HepG2 (cell line): ENCODE measurements around the gene DCHS2.

Source experiments
- FOXP1 ChIP-seq, 2 experiments: fragments of 450-650 bp in 1 of 2; IDR thresholded peaks; 2 replicates each; pipeline ENCODE4 v1.6.1; 2017 to 2018; ENCODE audit warnings: antibody characterized with exemption in 1 of 2
- GFI1 ChIP-seq: sonication (generic); formaldehyde crosslinking; IDR thresholded peaks from 2 replicates; pipeline ENCODE4 v1.5.0; 2020; ENCODE audit warnings: missing genetic modification reagents, mild to moderate bottlenecking, borderline replicate concordance
- MEIS2 ChIP-seq: sonication (generic); formaldehyde crosslinking; IDR thresholded peaks from 2 replicates; pipeline ENCODE4 v1.9.0; 2021; ENCODE audit warnings: mild to moderate bottlenecking, missing genetic modification reagents
- SP5 ChIP-seq: IDR thresholded peaks from 2 replicates; pipeline ENCODE4 v1.6.1; 2016; ENCODE audit warnings: low read depth, borderline replicate concordance
- TARDBP ChIP-seq: sonication (generic); formaldehyde crosslinking; IDR thresholded peaks from 2 replicates; pipeline ENCODE4 v1.8.0; 2022; ENCODE audit warnings: mild to moderate bottlenecking, missing genetic modification reagents
- ZBTB1 ChIP-seq: sonication (generic); formaldehyde crosslinking; IDR thresholded peaks from 2 replicates; pipeline ENCODE4 v1.4.0; 2020; ENCODE audit warnings: missing genetic modification reagents, borderline replicate concordance
- ZNF24 ChIP-seq: fragments of 450-650 bp; IDR thresholded peaks from 2 replicates; pipeline ENCODE4 v1.6.1; 2017; ENCODE audit warnings: antibody characterized with exemption, mild to moderate bottlenecking
- ZNF549 ChIP-seq: sonication (generic); formaldehyde crosslinking; IDR thresholded peaks from 2 replicates; pipeline ENCODE4 v1.5.0; 2020; ENCODE audit warnings: missing genetic modification reagents
- ZNF713 ChIP-seq: sonication (generic); formaldehyde crosslinking; IDR thresholded peaks from 2 replicates; pipeline ENCODE4 v1.4.0; 2020; ENCODE audit warnings: mild to moderate bottlenecking, missing genetic modification reagents
- TF ChIP-seq, protein P1 (sequence below): sonication (generic); formaldehyde crosslinking; IDR thresholded peaks from 2 replicates; pipeline ENCODE4 v1.5.1; 2020; ENCODE audit warnings: mild to moderate bottlenecking, missing genetic modification reagents, moderate library complexity
- TF ChIP-seq, protein P2 (sequence below): sonication (generic); formaldehyde crosslinking; IDR thresholded peaks from 2 replicates; pipeline ENCODE4 v1.5.0; 2020; ENCODE audit warnings: mild to moderate bottlenecking, missing genetic modification reagents, moderate library complexity
- TF ChIP-seq, protein P3 (sequence below): sonication (generic); formaldehyde crosslinking; IDR thresholded peaks from 2 replicates; pipeline ENCODE4 v1.8.1; 2023; ENCODE audit warnings: mild to moderate bottlenecking, inconsistent platforms, moderate library complexity, missing genetic modification reagents, borderline replicate concordance

DNA sequence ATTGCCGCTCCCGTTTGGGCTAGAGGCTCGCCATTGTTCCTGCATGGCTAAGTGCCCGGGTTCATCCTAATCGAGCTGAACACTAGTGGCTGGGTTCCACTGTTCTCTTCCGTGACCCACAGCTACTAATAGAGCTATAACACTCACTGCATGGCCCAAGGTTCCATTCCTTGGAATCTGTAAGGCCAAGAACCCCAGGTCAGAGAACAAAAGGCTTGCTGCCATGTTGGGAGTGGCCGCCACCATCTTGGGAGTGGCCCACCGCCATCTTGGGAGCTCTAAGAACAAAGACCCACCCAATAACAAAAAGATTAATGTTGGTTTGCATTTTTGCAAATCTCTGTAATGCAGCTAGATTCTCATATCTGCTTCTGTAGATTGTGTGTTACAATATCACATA is 299.0 kb downstream of the DCHS2 start:
- TF ChIP-seq ZNF24 (no peak), ZNF549 (CRISPR knock-in tag) (no peak), ZNF713 (CRISPR knock-in tag) (no peak), FOXP1 (IDR thresholded peaks at IDR 0.05) (no peak), FOXP1 (CRISPR knock-in tag; IDR thresholded peaks at IDR 0.05) (no peak), GFI1 (no peak), SP5 (no peak), ZBTB1 (CRISPR knock-in tag) (no peak), TARDBP (no peak), MEIS2 (CRISPR knock-in tag) (no peak)
- TF ChIP-seq, protein P1, sequence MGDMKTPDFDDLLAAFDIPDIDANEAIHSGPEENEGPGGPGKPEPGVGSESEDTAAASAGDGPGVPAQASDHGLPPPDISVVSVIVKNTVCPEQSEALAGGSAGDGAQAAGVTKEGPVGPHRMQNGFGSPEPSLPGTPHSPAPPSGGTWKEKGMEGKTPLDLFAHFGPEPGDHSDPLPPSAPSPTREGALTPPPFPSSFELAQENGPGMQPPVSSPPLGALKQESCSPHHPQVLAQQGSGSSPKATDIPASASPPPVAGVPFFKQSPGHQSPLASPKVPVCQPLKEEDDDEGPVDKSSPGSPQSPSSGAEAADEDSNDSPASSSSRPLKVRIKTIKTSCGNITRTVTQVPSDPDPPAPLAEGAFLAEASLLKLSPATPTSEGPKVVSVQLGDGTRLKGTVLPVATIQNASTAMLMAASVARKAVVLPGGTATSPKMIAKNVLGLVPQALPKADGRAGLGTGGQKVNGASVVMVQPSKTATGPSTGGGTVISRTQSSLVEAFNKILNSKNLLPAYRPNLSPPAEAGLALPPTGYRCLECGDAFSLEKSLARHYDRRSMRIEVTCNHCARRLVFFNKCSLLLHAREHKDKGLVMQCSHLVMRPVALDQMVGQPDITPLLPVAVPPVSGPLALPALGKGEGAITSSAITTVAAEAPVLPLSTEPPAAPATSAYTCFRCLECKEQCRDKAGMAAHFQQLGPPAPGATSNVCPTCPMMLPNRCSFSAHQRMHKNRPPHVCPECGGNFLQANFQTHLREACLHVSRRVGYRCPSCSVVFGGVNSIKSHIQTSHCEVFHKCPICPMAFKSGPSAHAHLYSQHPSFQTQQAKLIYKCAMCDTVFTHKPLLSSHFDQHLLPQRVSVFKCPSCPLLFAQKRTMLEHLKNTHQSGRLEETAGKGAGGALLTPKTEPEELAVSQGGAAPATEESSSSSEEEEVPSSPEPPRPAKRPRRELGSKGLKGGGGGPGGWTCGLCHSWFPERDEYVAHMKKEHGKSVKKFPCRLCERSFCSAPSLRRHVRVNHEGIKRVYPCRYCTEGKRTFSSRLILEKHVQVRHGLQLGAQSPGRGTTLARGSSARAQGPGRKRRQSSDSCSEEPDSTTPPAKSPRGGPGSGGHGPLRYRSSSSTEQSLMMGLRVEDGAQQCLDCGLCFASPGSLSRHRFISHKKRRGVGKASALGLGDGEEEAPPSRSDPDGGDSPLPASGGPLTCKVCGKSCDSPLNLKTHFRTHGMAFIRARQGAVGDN = no peak
- TF ChIP-seq, protein P2, sequence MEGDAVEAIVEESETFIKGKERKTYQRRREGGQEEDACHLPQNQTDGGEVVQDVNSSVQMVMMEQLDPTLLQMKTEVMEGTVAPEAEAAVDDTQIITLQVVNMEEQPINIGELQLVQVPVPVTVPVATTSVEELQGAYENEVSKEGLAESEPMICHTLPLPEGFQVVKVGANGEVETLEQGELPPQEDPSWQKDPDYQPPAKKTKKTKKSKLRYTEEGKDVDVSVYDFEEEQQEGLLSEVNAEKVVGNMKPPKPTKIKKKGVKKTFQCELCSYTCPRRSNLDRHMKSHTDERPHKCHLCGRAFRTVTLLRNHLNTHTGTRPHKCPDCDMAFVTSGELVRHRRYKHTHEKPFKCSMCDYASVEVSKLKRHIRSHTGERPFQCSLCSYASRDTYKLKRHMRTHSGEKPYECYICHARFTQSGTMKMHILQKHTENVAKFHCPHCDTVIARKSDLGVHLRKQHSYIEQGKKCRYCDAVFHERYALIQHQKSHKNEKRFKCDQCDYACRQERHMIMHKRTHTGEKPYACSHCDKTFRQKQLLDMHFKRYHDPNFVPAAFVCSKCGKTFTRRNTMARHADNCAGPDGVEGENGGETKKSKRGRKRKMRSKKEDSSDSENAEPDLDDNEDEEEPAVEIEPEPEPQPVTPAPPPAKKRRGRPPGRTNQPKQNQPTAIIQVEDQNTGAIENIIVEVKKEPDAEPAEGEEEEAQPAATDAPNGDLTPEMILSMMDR (CRISPR knock-in tag) = no peak
- TF ChIP-seq, protein P3, sequence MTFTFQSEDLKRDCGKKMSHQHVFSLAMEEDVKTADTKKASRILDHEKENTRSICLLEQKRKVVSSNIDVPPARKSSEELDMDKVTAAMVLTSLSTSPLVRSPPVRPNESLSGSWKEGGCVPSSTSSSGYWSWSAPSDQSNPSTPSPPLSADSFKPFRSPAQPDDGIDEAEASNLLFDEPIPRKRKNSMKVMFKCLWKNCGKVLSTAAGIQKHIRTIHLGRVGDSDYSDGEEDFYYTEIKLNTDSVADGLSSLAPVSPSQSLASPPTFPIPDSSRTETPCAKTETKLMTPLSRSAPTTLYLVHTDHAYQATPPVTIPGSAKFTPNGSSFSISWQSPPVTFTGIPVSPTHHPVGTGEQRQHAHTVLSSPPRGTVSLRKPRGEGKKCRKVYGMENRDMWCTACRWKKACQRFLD = no peak
